Measurements from ENCODE around the gene RASL11B.

GRCh38 chr4:52852711-52853110, 9.4 kb upstream of the RASL11B start:
- TF ChIP-seq POLR2AphosphoS5 (IDR thresholded peaks at IDR 0.05; ENCODE audit: low read depth, low read length) = no peak
- no peak for TF ChIP-seq TAF1 (IDR thresholded peaks at IDR 0.05; ENCODE audit: low read depth, low read length)

All from GM12891 (cell line).